C4-2B (cell line): ENCODE data around the gene COMMD4.

Source experiments
- ZFX ChIP-seq: fragments of 450-650 bp; IDR thresholded peaks from 2 replicates; pipeline ENCODE4 v1.6.1; 2017
- TF ChIP-seq, protein P1 (sequence below): fragments of 450-650 bp; conservative IDR thresholded peaks from 2 replicates; pipeline ENCODE4 v1.5.1; 2017; ENCODE audit warnings: mild to moderate bottlenecking

DNA sequence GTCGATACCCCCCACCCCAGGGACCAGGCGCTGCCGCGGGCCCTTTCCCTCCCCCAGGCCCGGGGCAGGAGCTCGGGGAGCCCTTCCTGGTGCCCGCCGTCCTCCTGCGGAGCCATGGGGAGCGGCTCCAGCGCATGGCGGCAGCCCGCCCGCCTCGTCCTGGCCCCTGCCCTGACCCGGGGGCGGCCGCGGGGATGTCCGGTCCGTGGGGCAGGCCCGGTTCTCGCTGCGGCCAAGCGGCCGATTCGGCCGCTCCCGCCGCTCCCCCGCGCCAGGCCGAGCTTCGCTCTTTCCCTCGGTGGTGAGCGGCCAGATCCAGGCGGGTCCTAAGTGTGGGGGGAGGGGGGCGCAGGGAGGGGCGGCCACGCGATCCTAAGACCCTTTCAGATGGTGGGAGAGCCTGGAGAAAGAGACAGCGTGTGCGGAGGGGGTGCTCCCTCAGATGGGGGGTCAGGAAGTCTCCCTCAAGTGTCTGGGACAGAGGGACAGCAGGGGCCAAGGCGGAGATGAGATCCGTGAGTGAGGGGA, 12.2 kb downstream of the COMMD4 start:
- TF ChIP-seq, protein P1, sequence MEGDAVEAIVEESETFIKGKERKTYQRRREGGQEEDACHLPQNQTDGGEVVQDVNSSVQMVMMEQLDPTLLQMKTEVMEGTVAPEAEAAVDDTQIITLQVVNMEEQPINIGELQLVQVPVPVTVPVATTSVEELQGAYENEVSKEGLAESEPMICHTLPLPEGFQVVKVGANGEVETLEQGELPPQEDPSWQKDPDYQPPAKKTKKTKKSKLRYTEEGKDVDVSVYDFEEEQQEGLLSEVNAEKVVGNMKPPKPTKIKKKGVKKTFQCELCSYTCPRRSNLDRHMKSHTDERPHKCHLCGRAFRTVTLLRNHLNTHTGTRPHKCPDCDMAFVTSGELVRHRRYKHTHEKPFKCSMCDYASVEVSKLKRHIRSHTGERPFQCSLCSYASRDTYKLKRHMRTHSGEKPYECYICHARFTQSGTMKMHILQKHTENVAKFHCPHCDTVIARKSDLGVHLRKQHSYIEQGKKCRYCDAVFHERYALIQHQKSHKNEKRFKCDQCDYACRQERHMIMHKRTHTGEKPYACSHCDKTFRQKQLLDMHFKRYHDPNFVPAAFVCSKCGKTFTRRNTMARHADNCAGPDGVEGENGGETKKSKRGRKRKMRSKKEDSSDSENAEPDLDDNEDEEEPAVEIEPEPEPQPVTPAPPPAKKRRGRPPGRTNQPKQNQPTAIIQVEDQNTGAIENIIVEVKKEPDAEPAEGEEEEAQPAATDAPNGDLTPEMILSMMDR = no peak
- 0 out of 2 replicates have a peak, but pooled peaks have one; percentile 17 for TF ChIP-seq ZFX
